ENCODE data around the gene NFIA.

NFIA gene

DNA sequence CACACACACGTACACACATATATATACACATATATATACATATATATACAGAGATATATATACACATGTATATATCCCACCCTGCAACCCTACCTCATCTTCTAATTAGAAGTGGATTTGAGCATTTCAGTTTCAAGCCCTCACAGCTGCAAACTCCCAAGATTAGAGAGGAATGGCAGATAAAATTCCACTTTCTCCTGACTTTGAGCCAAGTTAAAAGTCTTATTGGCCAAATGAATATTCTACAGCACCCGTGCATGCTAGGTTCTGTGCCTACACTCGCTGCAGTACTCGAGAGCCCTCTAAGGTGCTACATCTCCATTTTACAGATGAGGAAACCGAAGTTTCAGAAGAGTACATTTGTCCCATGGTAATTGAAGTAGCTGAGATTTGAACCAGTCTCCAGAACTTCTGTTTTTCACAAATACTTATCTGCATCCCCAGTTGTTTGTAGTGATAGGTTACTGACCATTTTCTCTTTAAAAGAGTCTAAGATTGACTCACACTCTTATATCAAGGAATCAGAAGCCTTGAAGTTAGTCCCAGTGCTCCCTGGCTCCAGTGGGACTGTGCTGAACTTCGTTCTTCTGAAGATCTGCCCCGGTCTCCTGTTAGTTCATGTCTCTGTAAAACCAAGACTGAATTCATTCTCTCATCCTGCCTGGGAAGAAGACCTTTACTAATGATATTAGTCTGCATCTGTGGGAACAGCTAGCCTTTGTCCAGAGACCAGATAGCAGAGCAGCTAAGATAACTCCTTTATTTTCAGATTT, 350.4 kb downstream of the NFIA start:
- DNase-seq (ENCODE audit: low spot score), result no peak

- no peak for DNase-seq (ENCODE audit: low spot score)
These were observed 351.3 kb downstream of the NFIA start for GRCh38 chr1:61433646-61434045.

- DNase-seq (ENCODE audit: low spot score), result no peak
These were observed 351.9 kb downstream of the NFIA start for GRCh38 chr1:61434276-61434675.

- DNase-seq (ENCODE audit: low spot score), result no peak
These were observed 352.9 kb downstream of the NFIA start for GRCh38 chr1:61435226-61435625.

- peak; percentile 19 for DNase-seq (ENCODE audit: low spot score)
These were observed 353.7 kb downstream of the NFIA start for GRCh38 chr1:61436016-61436415.

DNA sequence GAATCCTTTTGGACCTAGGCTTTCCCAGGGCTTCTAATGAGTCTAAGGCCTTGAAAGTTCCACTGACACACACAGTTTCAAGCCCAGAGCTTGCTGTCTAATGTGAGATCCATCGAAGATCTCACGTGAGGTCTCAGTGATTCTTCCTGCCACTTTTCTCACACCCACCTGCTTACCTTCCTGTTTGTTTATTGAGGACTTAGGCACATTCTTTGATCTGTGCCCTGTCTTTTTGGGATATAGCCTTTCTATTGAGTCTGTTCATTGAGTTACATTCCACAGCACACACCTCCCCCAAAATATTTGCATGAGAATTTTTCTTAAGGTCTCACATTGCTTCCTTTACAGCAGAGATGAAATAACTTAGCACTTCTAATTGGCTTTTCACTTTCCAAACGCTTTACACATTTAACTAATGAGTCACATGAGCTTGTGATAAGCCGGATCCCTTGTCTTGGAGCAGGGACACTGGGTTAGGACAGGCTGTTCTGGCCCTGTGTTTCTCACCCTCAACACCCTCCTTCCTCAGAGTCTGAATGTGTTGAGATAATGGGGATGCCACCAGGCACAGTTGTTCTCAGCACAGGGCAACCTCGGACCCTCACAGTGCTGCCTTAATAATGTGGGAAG, 354.2 kb downstream of the NFIA start:
- no peak for DNase-seq (ENCODE audit: low spot score)

DNA sequence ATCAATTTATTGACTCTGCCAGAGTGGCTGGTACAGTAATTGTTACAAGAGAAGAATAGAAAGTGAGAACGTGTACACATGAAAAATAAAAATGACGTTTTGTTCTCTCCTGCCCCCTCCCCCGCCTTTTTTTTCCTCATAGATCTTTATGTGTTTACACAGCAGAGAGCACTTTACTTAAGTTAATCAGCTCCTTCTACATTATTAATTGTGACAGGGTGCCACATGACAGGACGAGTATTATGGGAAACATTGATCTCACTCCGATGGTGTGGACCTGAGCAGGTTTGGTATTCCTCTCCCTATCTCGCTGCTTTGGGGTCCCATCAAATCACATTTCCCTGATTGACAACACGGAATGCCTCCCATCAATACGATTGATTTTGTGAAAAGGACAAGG, 356.9 kb downstream of the NFIA start:
- DNase-seq (ENCODE audit: low spot score), result no peak

DNA sequence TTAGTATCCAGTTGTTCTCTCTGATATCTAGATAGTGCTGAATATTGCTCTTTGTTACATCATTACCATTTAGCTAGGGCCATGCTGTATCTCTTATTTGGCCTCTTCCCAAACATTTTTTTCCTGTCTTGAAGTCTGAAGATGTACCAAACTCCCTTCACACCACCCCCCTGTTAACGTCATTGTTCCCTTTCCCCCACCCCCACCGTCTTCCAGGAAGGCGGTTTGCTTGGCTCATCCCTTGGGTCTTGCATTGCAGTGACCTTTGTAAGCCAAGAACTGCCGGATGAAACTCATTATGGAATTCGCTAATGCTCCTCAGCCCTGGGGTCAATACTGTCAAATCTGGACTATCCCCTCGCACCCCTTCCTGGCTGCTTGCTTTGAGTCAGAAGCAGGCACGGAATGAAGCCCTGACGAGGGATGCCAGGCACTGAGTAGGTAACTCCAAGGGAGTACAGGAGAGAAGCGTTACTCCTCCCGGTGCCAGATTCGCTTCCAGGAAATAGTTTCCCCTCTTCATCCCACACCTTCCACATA, 359.4 kb downstream of the NFIA start:
- DNase-seq (ENCODE audit: low spot score), result no peak

DNA sequence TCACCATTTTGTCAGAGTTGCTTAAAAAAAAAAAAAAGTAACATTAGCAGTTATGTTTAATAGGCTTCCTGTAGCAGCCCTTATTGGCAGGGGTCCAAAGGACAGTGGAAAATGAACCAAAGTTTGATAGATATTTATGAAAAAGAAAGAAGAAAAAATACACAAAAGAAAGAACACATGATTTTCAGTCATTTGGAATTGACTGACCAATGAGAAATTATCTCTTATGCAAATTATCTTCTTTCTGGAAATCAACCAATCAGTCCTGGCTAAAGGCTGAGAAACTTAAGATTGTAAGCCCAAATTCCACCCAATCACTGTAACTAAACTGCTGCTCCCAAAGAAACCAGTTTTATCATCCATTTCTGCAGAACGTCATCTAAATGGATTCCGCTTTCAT, 360.2 kb downstream of the NFIA start:
- DNase-seq (ENCODE audit: low spot score), result no peak

GRCh38 chr1:61444288-61444687, 361.9 kb downstream of the NFIA start:
- no peak for DNase-seq (ENCODE audit: low spot score)

- no peak for DNase-seq (ENCODE audit: low spot score)
These were observed 363.0 kb downstream of the NFIA start for GRCh38 chr1:61445269-61445825.

DNA sequence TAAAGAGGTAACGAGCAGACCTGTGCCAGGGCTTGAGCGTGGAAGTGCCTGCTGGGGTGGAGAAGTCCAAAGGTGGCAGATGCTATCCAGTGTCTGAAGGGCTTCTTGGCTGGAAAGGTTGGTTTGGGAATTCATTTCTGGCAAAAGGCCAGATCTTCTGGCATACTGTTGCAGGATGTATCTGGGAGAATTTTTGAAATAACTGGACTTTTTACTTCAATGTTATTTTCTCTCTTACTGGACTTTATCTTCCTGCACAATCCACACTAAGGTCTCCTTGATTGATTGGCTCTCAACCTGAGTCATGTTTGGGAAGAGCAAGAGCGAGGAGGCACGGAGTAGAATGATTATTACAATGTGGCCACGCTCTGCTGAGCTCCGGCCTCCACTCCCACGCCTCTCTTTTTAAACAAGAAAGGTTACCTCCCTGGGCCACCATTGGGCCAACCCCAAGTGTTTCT, 364.2 kb downstream of the NFIA start:
- no peak for DNase-seq (ENCODE audit: low spot score)

- DNase-seq (ENCODE audit: low spot score), result no peak
These were observed 365.0 kb downstream of the NFIA start for GRCh38 chr1:61447106-61447967.

DNA sequence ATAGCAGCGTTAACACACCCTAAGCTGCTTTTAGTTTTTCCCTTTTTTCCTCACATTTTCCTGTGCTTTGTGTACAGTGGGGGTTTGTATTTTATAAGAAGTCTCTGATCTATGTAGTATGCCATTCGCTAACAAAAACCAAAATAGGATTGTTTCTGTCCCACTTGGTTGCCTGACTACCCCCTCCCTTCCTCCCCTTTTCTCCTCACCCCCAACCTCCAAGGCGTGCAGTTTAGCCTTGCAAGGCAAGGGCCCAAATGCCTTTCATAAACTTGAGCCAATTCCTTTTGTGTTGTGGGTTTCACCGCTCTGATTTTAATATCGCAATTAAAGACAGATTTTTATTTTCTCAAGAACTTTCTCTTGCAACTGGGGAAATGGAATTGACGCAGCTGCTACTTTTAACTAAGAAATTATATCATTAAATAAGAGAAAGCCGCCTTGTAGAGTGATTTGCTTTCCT, 365.6 kb downstream of the NFIA start:
- DNase-seq (ENCODE audit: low spot score), result no peak

- DNase-seq (ENCODE audit: low spot score), result no peak
These were observed 366.6 kb downstream of the NFIA start for GRCh38 chr1:61448914-61449313.

GRCh38 chr1:61449410-61449809, 367.0 kb downstream of the NFIA start:
- no peak for DNase-seq (ENCODE audit: low spot score)

- DNase-seq (ENCODE audit: low spot score), result no peak
These were observed 368.1 kb downstream of the NFIA start for GRCh38 chr1:61450454-61450853.

GRCh38 chr1:61450872-61451571, 368.7 kb downstream of the NFIA start:
- no peak for DNase-seq (ENCODE audit: low spot score)

DNA sequence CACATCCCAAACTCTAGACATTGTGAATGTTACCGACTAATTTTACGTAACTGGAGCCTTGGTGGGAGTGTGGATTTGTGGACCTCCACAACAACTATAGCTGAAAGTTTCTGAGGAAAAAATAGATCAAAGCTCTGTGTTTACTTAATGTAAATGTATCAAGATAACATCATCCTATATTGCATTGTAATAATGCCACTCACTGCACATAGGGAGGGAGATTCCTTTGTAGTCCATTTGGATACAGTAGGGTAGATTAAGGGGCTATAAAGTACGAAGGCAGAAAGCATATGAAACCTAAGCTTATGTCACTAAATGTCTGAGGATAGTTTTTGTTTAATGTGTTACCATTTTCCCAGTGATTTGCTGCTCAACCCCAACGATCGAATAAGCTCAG, 369.2 kb downstream of the NFIA start:
- DNase-seq (ENCODE audit: low spot score), result no peak

DNA sequence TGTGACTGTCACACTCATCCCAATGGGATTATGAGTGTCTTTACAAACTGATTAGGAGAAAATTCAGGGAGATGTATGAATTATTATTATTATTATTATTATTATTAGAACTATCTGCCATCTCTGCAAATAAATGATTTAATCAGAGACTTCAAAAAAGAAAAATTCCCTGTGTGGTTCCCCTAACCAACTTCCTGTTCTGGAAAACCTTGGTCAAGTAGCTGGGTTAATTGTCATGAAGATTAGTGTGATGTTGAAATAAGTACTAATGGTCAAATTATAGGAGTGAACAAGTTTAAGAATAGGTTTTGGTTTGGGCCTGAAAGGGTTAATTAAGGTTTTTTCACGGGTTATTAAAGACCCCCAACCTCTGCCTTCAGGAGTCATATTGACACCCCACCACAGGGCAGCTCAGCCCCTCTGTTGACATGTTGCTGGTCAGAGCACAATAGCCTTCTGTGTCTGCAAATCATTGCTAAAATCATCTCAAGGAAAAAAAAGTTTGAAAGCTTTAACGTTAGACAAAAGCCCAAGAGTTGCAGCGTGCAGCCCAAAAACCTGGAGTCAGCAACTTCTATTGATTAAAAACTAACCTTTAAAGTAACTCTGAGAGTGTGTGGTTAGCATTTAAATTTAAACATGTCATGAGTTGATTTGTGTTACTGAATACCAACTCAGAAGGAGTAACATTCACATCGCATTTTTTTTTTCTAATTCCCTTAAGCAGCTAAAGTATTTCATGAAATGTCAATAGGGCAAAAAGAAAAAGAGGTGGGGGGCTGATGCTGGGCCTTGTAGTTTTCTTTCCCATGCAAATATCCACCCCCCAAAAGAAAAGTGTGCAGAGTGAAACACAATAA, 370.0 kb downstream of the NFIA start:
- DNase-seq (ENCODE audit: low spot score), result no peak
